NCI-H2196 (cell line): ENCODE data around the gene NLGN3.

Experiments used
- DNase-seq: peaks from one replicate; lab custom pipeline; 2025; ENCODE audit not compliant: unreplicated experiment; lab: John Stamatoyannopoulos, UW

Gene NLGN3

DNA sequence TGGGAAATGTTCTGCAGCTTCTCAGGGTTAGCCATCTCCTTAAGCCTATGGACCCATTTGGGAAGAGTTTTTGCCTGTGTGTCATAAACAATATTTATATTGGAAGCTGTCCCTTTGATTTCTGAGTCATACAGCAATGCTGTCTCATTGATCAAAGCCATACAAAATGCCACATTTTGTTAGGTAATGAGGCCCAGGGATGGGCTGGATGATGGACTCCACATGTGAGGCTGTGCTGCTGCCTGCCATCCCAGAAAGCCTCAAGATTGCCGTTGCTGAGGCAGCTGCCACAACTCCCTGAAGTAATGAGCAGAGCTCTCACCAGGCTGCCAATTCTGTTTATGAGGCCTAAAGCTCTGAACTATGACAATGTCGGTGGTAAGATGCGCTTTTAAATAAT is 66.2 kb downstream of the NLGN3 start:
- DNase-seq, result no peak

DNA sequence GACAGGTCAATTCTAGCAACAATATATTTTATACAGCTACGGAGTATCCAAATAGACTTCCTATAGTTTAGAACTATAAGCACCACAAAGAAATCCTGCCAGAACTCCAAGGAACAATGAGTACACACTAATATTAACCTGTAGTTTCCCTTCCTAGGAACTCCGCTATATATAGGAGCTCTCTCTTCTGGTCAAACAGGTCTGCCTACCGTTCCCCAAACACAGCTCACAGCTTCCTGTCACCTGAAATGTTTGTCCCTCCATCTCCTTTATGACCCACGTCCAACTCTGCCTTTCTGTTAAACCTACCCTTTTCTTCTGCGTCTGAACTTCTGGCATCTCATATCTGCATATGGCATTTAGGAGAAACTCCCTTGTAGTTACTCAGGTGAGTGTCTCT is 67.9 kb downstream of the NLGN3 start:
- DNase-seq, result no peak

GRCh38 chrX:71214152-71214551 is 69.5 kb downstream of the NLGN3 start:
- no peak for DNase-seq

DNA sequence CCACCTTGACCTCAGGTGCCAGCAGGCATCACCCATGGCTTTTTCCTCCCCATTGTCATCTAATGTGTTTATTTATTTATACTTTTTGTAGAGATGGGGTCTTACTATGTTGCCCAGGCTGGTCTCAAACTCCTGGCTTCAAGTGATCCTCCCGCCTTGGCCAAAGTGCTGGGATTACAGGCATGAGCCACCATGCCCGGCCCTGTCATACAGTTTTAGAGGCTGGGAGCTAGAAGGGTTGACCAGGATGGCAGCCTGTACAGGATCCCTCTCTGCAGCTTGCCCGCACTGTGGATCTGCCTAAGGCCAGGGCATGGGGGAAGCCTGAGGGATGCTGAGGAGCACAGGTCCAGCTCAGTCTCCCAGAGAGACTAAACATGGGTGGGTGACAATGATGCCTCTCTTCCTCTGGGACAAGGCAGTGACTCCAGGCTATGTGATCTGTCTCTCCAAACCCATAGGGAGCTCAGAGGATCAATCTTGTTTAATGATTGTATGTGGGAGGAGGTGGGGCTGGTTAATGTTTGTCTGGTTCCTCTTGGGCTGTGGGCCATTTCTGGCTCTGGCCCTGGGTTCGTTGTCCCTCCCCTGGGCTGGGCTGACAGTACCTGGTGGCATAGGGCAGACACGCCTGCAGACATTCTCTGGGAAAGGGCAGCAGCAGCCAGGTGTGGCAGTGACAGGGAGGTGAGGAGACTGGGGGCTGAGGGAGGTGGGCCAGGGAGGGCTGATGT is 70.1 kb downstream of the NLGN3 start:
- DNase-seq, result no peak

DNA sequence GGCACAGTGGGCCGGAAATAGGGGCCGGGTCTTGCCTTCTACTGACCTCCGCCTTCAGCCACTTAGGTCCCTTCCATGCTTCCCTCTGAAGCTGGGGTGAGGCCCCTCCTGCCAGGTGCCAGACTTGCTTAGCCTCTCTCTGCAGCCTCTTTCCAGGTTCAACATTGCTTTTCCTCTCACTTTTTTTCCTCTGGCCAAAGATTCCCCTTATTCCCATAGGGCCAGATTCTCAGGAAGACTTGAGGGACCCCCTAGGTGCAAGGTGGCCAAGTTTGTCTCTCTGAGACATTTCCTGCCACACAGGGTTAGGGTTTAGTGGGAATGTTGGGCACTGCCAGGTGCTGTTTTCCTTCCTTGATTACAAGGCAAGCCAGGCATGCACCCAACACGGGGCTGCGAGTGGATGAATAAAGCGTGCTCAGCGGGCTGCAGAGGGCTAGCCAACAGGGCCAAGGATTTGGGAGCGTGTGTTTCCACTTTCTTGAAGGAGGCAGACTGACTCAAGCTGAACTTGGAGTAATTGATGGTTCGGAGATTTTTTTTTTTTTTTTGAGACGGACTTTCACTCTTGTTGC is 70.8 kb downstream of the NLGN3 start:
- no peak for DNase-seq

DNA sequence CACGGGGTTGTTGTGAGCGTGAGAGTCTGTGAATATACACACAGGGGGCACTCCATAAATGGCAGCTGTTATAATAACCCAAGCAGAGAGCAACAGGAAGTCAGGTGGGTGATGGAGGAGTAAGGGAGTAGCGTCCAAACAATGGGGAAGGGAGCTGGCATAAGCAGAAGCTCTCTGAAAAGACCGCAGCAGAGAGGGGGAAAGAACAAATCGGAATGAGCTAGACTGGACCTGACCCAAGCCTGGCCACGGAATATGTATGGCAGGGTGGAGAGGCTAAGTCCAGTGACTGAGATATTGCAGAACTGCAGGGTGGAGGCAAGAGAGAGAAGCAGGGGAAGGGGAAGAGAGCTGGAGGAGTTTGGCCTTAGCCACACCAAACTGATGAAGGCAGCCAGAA is 71.8 kb downstream of the NLGN3 start:
- DNase-seq, result peak; percentile 57

DNA sequence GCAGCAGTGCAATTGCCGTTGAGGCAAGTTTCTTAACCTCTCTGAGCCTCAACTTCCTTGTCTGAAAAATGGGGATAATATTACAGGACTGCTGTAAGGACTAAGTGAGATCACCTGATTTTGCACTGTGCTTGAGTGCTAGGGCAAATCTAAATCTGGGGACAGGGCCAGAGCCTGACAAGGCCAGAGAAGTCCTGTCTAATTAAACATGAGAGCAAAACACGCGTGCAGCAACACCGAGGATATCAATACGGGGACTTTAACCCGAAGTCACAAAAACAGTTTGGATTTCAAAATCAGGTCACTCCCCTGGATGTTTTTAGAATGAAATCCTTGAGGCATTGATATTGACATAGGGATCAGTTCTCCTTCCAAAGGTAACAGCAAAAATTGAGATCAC is 72.7 kb downstream of the NLGN3 start:
- DNase-seq, result no peak
